ENCODE results near the gene CEP170. TPM values are rescaled to one million over a fixed set of nuclear protein-coding genes. Genes with fewer than 3 reads are reported as not detected.

Gene CEP170
- total RNA-seq, 1 experiment from 2014 or later = 97.7 TPM

DNA sequence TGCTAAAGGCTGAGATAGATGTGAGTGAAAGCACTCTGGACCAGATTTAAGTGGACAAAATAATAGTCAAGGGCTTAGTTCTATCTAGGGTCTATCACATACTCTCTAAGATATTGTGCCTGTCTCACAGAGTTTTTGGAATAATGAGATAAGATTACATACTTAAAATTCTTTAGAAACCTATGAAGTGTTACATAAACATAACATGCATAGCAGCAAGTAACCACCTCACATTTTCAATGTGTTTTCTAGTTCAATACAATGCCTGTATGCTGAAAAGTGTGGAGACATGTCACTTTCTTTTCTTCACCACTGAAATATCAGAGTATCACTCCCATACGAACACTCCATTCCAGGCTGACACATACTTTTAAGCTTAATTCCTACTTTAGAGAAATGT, 16.9 kb upstream of the CEP170 start:
- Histone ChIP-seq H2AFZ (ENCODE audit: low read length) (no peak overlapping the region), H2BK12ac (ENCODE audit: insufficient read length, low read depth, low read length) (no peak overlapping the region), H2BK5ac (ENCODE audit: insufficient read length, low read length) (no peak overlapping the region), H3K56ac (ENCODE audit: insufficient read length, low read depth, low read length) (no peak overlapping the region), H3K4me1 (ENCODE audit: insufficient read depth, low read length) (peaks cover 2% of the 10 kb centered on the region; the same call in 1 of the 2 replicates), H3K4me2 (ENCODE audit: insufficient read depth, insufficient read length, low read length) (no peak overlapping the region), H3K14ac (ENCODE audit: insufficient read depth, low read length) (no peak overlapping the region), H4K91ac (ENCODE audit: insufficient read length, low read depth, low read length) (no peak overlapping the region), H3T11ph (ENCODE audit: low read length) (no peak overlapping the region), H3K23me2 (ENCODE audit: insufficient read length, low read depth, low read length, poor library complexity, severe bottlenecking) (peaks cover 2% of the 10 kb centered on the region), H3K79me1 (ENCODE audit: insufficient read depth, low read depth, low read length, poor library complexity, severe bottlenecking) (no peaks in the 10 kb centered on the region), H3K27ac (ENCODE audit: insufficient read length, low read depth, low read length) (no peak overlapping the region), H3K9me3 (ENCODE audit: control insufficient read depth, low read depth, low read length) (no peaks in the 10 kb centered on the region), H3K4ac (ENCODE audit: low read depth, low read length) (no peak overlapping the region), H4K8ac (replicated peaks; ENCODE audit: insufficient read length, low read depth, low read length) (no peak overlapping the region), H4K5ac (ENCODE audit: insufficient read length, low read depth, low read length) (no peak overlapping the region), H3K18ac (ENCODE audit: insufficient read length, low read depth, low read length) (no peak overlapping the region), H2BK120ac (ENCODE audit: low read depth, low read length, poor library complexity, severe bottlenecking) (no peak overlapping the region), H3K23ac (ENCODE audit: insufficient read length, low read depth, low read length) (no peak overlapping the region), H2BK15ac (ENCODE audit: low read depth, low read length) (no peak overlapping the region), H2AK5ac (ENCODE audit: insufficient read length, low read length) (no peak overlapping the region), H4K20me1 (ENCODE audit: control insufficient read depth, insufficient read depth, insufficient read length) (no peaks in the 10 kb centered on the region), H3K27me3 (ENCODE audit: insufficient read depth, low read length) (no peaks in the 10 kb centered on the region), H3K9ac (ENCODE audit: extremely low read depth, insufficient read length, low read length) (no peak overlapping the region), H2BK20ac (ENCODE audit: low read depth, low read length, poor library complexity, severe bottlenecking) (no peak overlapping the region), H3K79me2 (ENCODE audit: insufficient read depth, low read length) (no peaks in the 10 kb centered on the region)
- Mint-ChIP-seq H3K36me3 (ENCODE audit: insufficient read depth in 1 of 3, low read depth in 3 of 3) (peaks cover 0 to 5% (median 0%) of the 10 kb centered on the region in 3 experiments; a peak in 2 of 7 replicates), H3K27ac (no peak overlapping the region), H3K4me3 (no peak overlapping the region), H3K9me3 (no peaks in the 10 kb centered on the region; a peak in 1 of 5 replicates), H3K4me1 (peaks cover 14% of the 10 kb centered on the region in 2 experiments), H3K27me3 (ENCODE audit: low read depth) (no peaks in the 10 kb centered on the region)
- TF ChIP-seq, protein P1, sequence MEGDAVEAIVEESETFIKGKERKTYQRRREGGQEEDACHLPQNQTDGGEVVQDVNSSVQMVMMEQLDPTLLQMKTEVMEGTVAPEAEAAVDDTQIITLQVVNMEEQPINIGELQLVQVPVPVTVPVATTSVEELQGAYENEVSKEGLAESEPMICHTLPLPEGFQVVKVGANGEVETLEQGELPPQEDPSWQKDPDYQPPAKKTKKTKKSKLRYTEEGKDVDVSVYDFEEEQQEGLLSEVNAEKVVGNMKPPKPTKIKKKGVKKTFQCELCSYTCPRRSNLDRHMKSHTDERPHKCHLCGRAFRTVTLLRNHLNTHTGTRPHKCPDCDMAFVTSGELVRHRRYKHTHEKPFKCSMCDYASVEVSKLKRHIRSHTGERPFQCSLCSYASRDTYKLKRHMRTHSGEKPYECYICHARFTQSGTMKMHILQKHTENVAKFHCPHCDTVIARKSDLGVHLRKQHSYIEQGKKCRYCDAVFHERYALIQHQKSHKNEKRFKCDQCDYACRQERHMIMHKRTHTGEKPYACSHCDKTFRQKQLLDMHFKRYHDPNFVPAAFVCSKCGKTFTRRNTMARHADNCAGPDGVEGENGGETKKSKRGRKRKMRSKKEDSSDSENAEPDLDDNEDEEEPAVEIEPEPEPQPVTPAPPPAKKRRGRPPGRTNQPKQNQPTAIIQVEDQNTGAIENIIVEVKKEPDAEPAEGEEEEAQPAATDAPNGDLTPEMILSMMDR (conservative IDR thresholded peaks at IDR 0.05) = no peak
- WGBS (ENCODE audit: extremely low coverage, insufficient read length, low lambda C conversion rate) = no CpG with 5 or more reads among the region's 1 CpG
- no peak for DNase-seq
